Umbilical cord (tissue), 2 donors: ENCODE measurements around the gene HMX1. TPM values are rescaled to one million over a fixed set of nuclear protein-coding genes. Genes with fewer than 3 reads are reported as not detected.

Experiments used
- DNase-seq: peaks from one replicate; pipeline ENCODE4 v3.0.0-alpha.2; 2015; ENCODE audit warnings: low spot score
- total RNA-seq: library from RNA; depleted of rRNA; stranded (reverse); fragments of >200 nt; gene quantifications from one replicate; pipeline ENCODE4 v1.2.3, GENCODE V29; 2014; ENCODE audit warnings: low replicate concordance; ENCODE audit not compliant: insufficient read depth

HMX1 gene
- total RNA-seq, 1 donor from 2014 or later, result not detected

DNA sequence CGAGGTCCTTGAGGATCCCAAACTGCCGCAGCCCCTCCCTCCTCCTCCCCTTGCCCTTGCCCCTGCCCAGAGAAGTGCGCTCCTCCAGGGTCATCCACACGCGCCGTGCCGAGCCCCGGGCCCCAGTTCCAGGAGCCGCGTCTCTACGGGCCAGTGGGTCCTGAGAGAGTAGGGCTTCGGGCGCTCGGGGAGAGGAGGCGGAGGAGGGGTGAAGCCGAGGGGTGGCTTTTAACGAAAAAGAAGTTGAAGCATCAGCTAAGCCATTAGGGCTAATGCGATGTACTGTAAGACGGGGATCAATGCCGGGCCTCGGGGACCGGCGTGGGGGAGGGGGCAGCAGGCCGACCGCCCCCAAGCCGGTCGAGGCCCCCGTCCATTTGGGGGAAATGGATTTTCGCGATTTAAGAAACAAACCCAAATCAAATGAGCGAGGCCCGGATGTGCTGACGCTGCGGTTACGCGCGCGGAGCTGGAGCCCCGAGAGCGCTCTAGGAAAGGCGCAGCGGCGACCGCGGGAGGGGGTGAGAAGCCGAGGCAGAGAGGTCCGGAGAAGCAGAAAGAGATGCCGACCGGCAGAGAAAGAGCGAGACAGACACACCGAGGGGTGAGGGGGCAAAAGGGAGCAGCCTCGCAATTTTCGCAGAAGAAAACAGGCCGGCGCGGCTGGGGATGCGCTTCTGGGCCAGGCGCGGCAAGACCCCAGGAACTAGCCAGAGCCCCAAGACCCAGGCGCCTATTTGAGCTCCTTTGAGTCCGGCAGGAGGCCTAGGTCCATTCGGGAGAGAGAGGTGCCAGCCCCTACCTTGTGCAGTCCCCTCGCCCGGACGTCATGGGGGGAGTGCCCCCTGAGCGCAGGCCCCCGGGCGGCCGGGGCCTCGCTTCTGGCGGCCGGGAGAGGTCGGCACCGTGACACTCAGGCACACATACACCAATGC, 13.6 kb downstream of the HMX1 start:
- no peak for DNase-seq

DNA sequence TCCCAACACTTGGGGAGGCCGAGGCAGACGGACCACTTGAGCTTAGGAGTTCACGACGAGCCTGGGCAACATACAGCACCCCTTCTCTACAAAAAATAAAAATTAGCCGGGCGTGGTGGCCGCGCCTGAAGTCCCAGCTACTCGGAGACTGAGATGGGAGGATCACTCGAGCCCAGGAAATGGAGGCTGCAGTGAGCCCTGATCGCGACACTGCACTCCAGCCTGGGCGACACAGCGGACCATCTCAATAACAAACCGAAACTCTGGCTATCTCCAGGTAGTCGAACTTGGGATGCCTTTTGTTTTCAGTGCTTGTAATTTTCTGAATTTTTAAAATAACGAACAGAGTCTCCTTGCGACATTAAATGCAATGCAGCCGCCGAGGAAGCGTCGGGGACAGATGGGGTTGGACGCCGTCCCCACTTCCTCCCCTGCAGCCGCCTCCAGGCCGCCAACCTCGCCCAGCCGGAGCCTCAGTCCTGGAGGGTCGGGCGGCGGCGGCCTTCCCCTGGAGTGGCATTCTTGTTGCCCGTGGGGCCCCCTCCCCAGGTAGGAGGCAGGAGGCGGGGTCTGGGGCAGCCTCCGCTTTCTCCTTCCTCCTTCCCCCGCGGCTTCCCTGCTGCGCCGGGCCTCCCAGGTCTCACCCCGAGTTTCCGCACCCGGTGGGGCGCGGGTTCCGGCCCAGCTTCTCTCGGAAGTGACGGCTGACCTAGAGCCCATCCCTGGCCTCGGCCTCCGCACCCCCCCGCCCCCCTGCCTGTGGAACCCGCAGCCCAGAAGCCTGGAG, 14.6 kb downstream of the HMX1 start:
- DNase-seq, result no peak

DNA sequence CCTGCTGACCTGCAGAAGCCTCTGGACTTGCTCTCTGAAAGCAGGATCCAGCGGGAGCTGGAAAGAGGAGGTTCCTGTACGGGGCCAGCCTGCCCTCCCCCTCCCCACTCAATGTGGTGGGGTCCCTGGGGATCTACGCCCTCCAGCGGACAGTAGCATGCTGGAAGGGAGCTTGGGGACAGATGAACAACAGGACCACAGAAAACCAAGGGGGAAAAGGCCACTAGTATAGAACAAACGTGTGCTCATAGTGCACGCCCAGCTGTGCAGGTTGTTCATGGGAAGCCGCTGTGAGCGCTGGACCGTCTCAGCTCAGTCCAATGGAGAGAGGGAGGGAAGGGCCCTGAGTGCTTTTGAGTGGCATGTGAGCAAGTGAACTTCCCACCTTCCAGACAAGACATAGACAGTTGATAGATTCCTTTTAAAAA, 15.8 kb downstream of the HMX1 start:
- DNase-seq, result no peak

DNA sequence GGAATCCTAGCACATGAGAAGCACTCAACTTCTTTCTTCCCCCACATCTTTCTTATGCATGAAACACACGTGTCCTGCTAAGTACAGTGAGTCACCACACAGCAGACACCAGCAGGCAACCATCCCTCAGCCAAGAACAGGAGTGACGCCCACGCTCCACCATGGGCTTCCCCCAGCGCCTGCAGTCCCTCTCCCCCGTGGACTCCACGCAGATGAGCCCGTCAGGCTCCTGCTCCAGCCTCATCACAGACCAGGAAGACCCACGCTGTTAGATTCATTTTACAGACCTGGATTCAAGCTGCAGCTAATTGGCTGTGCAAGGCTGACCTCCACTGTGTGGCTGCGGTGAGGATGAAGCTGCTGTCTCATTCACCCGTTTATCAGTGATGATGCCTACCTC, 16.7 kb downstream of the HMX1 start:
- peak; percentile 24 for DNase-seq

DNA sequence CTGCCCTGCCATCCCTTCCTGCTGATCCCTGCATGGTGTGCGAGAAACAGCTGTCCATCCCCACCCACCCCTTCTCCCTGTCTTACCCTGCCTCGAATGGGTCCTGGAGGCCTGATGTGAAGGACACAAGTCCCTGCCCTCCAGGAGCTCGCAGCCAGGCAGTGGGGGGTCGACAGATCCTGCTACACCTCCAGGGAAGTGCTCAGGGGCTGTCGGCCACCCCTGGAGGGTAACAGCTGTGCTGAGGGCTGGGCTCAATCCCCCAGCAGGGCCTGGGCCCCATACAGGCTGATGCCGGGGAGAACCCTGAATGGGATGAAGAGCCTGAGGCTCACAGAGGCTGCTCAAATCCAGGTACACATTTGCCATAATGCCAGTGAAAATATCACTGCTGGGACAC, 17.6 kb downstream of the HMX1 start:
- DNase-seq, result no peak

DNA sequence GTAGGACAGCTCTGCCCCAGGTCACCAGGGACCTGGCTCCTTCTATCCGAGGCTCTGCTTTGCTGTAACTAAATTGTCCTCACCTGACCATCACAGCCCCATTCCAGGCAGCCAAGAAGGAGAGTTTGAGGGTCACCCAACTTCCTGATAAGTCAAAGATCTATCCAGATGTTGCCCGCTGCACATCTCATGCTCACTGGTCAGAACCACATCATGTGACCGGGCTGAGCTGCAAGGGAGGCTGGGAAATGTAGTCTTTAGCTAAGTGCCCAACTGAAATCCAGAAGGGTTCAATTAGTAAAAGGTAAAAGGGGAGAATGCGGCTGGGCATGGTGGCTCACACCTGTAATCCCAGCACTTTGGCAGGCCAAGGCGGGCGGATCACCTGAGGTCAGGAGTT, 18.4 kb downstream of the HMX1 start:
- DNase-seq, result no peak

DNA sequence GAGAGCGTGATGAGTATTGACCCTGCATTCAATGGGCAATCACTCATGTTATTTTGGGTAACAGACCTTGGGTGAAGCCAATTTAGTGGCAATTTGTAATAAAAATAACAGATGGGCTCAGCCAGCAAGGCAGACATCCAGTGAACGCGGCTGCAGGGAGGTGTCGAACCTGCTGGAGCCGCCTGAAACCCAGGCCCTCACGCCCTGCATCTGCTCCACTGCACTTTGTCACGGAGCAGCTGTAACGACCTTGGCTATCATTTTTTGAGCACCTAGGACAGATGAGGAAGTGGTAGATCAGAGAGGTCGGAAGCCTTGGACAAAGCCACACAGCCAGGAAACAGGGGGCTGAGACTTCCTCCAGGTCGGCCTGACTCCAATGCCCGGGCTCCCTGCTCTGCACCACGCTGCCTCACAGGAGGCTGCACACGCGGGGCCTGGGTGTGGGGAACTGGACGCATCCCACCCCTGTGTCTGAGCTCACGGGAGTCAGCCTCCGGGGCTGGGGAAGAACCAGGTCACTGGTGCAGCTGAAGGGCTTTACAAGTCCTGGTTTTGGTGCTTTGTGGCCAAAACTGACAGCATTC, 19.4 kb downstream of the HMX1 start:
- no peak for DNase-seq

DNA sequence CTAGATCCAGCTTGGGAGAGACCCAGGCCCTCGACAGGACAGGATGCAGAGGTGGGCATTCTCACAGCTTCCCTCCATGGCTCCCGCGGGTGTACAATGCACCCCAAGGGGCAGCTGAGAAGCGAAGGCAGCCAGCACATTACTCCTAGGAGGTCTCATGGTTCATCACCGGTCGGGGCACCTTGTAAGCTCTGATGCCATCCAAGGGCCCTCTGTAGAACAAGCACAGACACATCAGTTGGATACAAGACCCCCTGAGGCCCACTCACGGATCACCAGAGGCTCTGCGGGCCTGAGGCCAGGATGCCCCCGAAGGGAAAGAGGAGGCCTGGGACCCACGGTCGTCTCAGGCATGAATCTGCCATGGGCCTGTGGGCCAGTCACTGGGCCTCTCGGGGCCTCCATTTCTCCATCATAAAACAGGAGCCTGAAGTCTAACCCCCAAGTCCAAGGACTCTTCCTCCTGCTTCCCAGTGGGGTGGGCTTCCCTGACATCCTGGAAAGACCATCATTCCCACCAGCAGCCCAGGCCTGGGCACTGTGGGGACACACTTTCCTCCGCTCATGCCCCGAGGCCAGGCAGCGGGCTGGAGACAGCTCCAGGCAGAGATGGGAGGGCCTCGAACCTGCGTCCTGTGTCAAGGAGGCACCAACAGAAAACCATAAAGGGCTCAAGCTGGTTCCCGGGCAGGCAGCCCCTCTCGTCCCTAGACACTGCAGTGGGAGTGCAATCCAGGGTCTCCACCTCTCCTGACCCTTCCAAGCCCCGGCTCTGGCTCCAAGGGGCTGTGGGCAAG, 20.1 kb downstream of the HMX1 start:
- no peak for DNase-seq

DNA sequence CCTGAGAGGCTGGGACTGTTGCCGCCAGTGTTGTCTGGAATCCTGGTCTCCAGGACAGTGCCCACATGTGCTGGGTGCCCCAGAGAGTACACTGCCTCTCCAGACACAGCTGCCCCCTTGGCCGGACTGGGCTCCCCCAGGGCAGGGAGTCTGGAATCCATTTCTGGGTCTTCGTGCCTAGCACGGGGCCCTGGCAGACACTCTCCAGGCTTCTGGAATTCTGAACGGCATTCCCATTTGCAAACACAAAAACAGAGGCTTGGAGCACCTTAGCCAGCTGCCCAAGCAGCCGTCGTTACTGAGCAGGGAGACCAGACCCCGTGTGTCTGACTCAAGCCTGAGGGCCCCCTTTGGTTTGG, 20.8 kb downstream of the HMX1 start:
- DNase-seq, result no peak

DNA sequence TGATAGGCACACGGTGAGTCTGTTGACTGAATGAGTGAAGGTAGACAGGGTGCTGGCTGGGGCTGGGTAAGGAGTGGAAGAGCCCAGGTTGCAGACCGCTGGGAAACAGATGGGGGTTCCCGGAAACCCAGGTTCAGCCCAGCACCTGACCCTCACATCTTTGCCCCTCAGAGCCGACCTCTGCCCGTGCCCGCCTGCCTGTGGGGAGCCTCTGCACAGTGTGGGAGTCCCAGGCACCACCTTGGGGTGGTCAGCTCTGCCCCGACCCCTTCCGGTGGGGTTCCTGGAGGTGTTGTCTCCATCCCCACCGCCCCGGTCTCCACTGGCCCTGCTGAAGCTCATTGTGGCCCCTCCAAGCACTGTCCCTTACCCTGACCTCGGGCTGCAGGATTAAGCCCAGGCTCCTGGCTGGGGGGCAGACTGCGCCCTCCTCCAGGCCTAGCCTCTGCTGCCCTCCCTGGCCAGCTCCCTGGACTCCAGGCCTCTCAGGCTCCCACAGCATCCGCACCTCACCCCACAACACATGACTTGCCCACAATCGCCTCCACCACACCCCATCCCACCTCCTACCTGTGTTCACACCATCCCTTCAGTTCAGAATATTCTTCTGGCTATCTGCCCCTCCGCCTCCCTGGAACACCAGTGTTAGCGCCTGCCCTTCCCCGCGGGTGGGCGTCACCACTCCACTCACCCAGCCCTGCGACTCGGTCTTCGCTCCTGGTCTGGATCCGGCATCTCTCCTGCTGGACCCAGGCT, 21.4 kb downstream of the HMX1 start:
- DNase-seq, result no peak

DNA sequence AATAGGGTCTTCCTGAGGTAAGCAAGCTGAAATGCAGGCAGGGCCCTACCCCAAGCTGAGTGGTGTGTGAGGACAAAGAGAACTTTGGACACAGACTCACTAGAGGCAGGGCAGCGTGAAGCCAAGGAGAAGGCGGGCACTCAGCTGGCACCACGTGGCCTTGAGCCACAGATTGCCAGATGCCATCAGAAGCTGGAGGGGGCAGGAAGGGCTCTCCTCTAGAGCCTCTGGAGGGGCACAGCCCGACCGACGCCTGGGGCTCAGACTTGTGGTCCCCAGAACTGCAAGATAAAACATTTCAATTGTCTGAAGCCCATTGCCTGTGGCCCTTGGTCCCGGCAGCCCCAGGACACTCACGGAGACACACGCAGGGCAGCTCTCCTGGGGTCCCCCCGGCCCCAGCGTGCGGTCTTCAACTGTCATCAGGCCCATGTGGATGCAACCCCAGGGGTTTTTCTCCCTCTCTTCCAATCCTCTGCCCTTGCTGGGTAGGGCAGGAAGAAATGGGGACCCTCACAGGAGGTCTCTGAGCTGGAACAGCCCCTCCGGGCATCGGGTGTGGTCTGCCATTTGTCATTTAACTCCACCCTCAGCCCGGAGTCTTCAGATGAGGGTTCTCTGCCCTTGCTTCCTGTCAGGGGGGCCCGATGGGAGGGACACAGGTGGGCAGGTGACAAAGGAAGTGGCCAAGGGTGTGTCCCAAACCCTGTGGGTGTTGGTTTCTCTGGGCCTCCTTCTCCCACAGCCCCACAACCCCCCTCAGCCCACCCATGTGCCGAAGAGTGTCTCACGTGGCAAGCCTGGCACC, 22.2 kb downstream of the HMX1 start:
- DNase-seq, result no peak

DNA sequence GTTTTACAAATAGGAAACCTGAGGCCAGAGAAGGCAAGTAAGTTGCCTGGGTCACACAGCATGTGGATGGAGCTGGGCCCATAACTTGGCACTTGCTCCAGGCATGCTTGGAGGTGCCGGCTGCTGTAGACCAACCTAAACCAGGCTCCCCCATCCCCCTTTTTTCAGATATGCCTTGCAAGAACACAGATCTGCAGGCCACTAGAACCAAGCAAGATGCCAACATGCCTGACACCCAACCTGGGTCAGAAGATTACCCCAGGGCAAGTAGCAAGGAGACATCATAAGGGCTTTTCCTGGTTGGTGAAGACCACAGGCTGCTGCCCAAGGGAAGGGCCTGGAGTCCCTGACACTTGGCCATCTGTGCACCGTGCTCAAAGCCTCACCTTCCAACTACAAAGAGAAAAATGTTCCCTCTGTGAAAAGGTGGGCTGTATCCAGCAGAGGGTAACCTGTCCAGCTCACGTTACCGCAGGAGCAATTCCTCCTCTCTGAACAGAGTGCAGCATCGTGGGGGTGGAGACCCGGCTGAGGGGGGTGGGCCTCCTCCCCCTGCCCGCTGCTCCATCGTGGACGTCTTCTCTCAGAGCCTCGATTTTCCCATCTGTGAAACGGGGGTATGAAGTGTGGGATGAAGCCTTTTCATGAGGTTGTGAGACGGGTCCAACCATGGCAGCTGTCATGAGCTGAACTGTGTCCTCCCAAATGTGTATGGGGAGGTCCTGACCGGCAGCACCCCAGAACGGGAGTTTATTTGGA, 23.0 kb downstream of the HMX1 start:
- no peak for DNase-seq

DNA sequence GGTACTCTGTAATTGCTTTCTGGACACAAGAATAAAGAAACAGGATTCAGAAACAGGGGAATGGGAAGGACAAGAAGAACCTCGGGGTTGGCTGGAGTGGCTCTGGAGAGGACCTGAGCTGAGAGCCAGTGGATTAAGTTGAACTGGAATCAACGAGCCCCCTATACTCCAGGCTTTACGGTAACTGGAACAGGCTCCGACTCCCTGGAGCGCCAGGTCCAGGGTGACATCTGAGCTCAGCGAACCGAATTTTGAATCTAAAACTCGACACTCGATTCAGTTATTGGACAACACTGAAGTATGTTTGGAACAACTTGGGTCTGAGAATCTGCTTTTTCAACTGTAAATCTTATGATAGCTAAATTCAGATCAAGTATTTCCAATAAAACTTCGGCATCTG, 23.9 kb downstream of the HMX1 start:
- DNase-seq, result no peak

DNA sequence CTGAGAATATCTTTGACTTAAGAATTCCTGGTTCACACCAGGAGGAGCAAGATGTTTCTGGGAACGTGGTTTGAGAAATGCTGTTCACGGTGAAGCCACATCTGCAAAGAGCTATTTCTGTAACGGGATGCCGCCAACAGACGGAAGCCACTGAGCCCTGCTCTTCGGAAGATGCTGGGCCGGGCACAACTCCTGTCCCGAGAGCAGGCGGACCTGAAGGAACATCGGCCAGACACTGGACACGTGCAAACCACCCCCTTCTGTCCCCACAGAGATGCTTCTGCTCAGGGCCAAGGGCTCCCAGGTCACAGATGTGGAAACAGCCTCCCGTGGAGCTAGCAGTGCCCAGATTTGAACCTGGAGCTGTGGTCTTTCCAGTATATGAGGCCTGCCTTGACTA, 24.3 kb downstream of the HMX1 start:
- no peak for DNase-seq

DNA sequence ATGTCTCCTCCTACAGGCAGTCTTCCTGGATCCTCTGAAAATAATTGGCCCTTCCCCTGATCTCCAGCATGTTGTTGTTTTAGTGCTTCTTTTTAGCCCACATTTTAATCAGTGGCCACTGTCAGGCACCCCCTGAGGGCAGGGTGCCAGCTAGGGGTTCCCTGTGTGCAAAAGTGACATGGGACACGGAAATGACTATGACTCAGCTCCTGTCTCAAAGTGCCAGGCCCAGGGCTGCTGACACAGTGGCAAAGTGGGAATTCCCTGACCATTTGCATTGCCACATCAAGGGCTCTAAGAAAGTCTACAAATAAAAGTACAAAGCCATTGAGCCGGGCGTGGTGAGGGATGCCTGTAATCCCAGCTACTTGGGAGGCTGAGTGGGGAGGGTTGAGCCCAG, 24.8 kb downstream of the HMX1 start:
- no peak for DNase-seq

DNA sequence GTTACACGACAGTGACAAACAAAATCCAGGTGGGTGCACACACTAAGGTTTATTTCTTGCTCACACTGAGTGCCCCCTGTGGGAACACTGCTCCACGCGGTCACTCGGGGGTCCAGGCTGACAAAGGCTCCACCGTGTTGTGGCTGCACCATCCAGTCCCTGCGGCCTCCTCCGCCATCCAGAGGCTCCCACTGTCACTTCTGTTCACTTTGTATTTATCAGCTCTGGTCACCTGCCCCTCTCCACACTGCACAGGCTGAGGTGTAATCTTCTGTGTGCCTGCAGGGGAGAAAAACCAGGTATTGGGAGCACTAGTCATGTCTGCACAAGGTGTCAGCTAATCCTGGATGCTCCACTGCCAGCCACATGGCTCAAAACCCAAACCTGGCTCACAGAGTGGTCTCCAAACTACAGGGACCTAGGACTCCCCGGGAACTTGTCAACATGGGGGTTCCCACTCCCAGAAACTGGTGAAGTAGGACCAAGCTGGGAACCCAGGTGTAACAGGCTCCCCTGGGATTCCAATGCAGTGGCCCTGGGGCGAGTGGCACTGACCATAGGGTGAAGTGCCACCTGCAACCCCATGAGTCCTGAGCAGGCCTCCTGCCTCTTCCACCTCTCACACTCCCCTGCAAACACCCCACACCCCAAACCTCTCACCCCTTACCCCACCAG, 25.5 kb downstream of the HMX1 start:
- DNase-seq, result no peak

DNA sequence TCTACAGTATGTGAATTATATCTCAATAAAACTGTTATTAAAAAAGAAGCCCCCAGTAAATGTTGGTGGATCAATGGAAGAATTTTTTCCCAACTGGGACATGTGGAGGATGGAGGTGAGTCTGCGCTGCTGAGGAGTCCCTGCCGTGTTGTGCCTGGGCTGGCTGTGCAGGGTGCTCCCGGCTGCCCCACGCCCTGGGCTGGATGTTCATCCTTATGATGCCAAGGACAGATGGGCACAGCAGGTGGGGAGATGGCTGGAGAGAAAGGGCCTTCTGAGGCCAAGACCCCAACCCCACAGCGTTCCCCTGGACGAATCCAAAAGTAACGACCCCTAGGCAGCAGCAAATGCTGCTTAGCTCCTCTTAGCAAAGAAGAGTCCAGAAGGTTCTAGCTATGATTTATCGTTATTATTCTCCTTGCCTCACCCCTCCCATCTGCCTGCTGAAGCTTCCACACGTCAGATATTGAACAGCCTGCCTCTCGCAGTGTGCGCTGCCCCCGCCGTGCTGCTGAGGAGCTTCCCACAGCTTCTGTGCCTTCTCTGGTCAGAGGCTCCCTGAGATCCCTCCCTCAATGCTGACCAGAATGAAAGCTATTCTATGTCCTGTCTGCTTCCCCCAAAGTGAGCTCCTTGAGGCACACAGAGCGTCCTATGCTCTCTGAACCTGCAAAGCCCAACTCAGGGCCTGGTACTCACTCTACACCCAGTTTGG, 26.5 kb downstream of the HMX1 start:
- no peak for DNase-seq

DNA sequence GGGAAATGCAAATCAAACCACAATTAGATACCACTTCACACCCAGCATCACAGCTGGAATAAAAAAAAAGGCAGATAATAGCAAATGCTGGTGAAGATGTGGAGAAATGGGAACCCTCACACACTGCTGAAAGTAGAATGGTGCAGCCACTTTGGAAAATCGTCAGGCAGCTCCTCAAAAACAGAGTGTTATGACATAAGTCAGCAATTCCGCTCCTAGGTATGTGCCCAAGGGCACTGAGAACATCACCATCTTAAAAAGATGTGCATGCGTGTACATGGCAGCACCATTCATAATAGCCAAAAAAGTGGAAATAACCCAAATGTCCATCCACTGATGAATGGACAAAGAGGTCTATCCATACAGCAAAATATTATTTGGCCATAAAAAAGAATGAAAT, 28.0 kb downstream of the HMX1 start:
- DNase-seq, result no peak
